NCI-H82 treated with DMSO at 0.1 percent for 48 hours (cell line): Measurements from ENCODE around the gene RASA1.

Experiments
- DNase-seq: peaks from one replicate; lab custom pipeline; 2025; ENCODE audit not compliant: unreplicated experiment; lab: John Stamatoyannopoulos, UW

The RASA1 gene

GRCh38 chr5:87359106-87359505, 91.4 kb downstream of the RASA1 start:
- DNase-seq = no peak

- DNase-seq = no peak
Measured at GRCh38 chr5:87360132-87360531, 92.4 kb downstream of the RASA1 start.

- no peak for DNase-seq
Measured at GRCh38 chr5:87361031-87361445, 93.4 kb downstream of the RASA1 start.

GRCh38 chr5:87361536-87362213, 94.0 kb downstream of the RASA1 start:
- no peak for DNase-seq

GRCh38 chr5:87367243-87367642, 99.6 kb downstream of the RASA1 start:
- no peak for DNase-seq

- DNase-seq = no peak
Measured at GRCh38 chr5:87368601-87369000, 100.9 kb downstream of the RASA1 start.

GRCh38 chr5:87369431-87369830, 101.7 kb downstream of the RASA1 start:
- DNase-seq = no peak

- DNase-seq = no peak
Measured at GRCh38 chr5:87372705-87373104, 105.0 kb downstream of the RASA1 start.

- DNase-seq = no peak
Measured at GRCh38 chr5:87382224-87382623, 114.5 kb downstream of the RASA1 start.

GRCh38 chr5:87383216-87383615, 115.5 kb downstream of the RASA1 start:
- no peak for DNase-seq

GRCh38 chr5:87385802-87386201, 118.1 kb downstream of the RASA1 start:
- DNase-seq = no peak

- DNase-seq = no peak
Measured at GRCh38 chr5:87388129-87388528, 120.4 kb downstream of the RASA1 start.

GRCh38 chr5:87389296-87390034, 121.8 kb downstream of the RASA1 start:
- DNase-seq = no peak

GRCh38 chr5:87390075-87390474, 122.4 kb downstream of the RASA1 start:
- no peak for DNase-seq

- no peak for DNase-seq
Measured at GRCh38 chr5:87390576-87391199, 123.0 kb downstream of the RASA1 start.

- no peak for DNase-seq
Measured at GRCh38 chr5:87392170-87392569, 124.5 kb downstream of the RASA1 start.

GRCh38 chr5:87392801-87393200, 125.1 kb downstream of the RASA1 start:
- no peak for DNase-seq

- DNase-seq = no peak
Measured at GRCh38 chr5:87393331-87393730, 125.6 kb downstream of the RASA1 start.

- no peak for DNase-seq
Measured at GRCh38 chr5:87394411-87395165, 126.9 kb downstream of the RASA1 start.

- peak; percentile 65 for DNase-seq
Measured at GRCh38 chr5:87398981-87399614, 131.4 kb downstream of the RASA1 start.

- no peak for DNase-seq
Measured at GRCh38 chr5:87399720-87400119, 132.0 kb downstream of the RASA1 start.
